Neural cell (in vitro differentiated cells): ENCODE data around the gene EFS. TPM values are rescaled to one million over a fixed set of nuclear protein-coding genes. Genes with fewer than 3 reads are reported as not detected.
A peak's percentile ranks its signal among the peaks of the same experiment; 100 is the strongest.

Source experiments
- H2AFZ ChIP-seq: fragments of 200-600, 300-800 bp; sonication (generic), shearing (Covaris generic); 2 replicates; pipeline ENCODE4 v1.6.0; 2014; ENCODE audit warnings: low read depth, mild to moderate bottlenecking, antibody characterized with exemption, low read length, moderate library complexity
- H3F3A ChIP-seq: fragments of 200-600 bp; shearing (Covaris generic); 2 replicates; pipeline ENCODE4 v1.6.1; 2016; ENCODE audit warnings: mild to moderate bottlenecking, moderate library complexity, mixed read lengths, antibody characterized with exemption, low read length; ENCODE audit not compliant: insufficient read depth, poor library complexity, severe bottlenecking
- H3K27ac ChIP-seq: fragments of 200-600, 300-800 bp; sonication (generic), shearing (Covaris generic); 2 replicates; pipeline ENCODE4 v1.5.1; 2014; ENCODE audit warnings: mild to moderate bottlenecking, low read length, moderate library complexity
- H3K27me3 ChIP-seq: fragments of 300-800, 200-600 bp; sonication (generic), shearing (Covaris generic); 2 replicates; pipeline ENCODE4 v1.6.0; 2014; ENCODE audit warnings: mild to moderate bottlenecking, low read depth, low read length, moderate library complexity; ENCODE audit not compliant: insufficient read depth
- H3K36me3 ChIP-seq: fragments of 300-800, 200-600 bp; sonication (generic), shearing (Covaris generic); 2 replicates; pipeline ENCODE4 v1.5.1; 2014; ENCODE audit warnings: mild to moderate bottlenecking, antibody characterized with exemption, low read length, moderate library complexity; ENCODE audit not compliant: insufficient read depth
- H3K4me2 ChIP-seq: fragments of 300-800, 200-600 bp; sonication (generic), shearing (Covaris generic); 2 replicates; pipeline ENCODE4 v1.6.0; 2014; ENCODE audit warnings: mild to moderate bottlenecking, low read length
- H3K4me3 ChIP-seq: fragments of 300-800, 200-600 bp; sonication (generic), shearing (Covaris generic); 2 replicates; pipeline ENCODE4 v1.5.1; 2014; ENCODE audit warnings: mild to moderate bottlenecking, low read length, moderate library complexity
- H3K79me2 ChIP-seq: fragments of 200-600 bp; shearing (Covaris generic); replicated peaks from 2 replicates; pipeline ENCODE4 v1.6.0; 2014; ENCODE audit warnings: mild to moderate bottlenecking, low read length, moderate library complexity; ENCODE audit not compliant: insufficient read depth
- H3K9ac ChIP-seq: fragments of 300-800, 200-600 bp; sonication (generic), shearing (Covaris generic); 2 replicates; pipeline ENCODE4 v1.6.1; 2016; ENCODE audit warnings: mild to moderate bottlenecking, low read length, mixed read lengths
- H3K9me2 ChIP-seq: fragments of 200-600 bp; shearing (Covaris generic); 2 replicates; pipeline ENCODE4 v1.6.1; 2016; ENCODE audit warnings: mild to moderate bottlenecking, low read length, mixed read lengths; ENCODE audit not compliant: insufficient read depth
- H3K9me3 ChIP-seq: fragments of 200-600, 300-800 bp; sonication (generic), shearing (Covaris generic); 2 replicates; pipeline ENCODE4 v1.6.1; 2016; ENCODE audit warnings: mild to moderate bottlenecking, mixed run types, low read length, moderate library complexity, mixed read lengths
- H4K20me1 ChIP-seq: fragments of 200-600 bp; shearing (Covaris generic); 2 replicates; pipeline ENCODE4 v1.6.1; 2016; ENCODE audit warnings: mild to moderate bottlenecking, mixed run types; ENCODE audit not compliant: insufficient read depth
- CTCF ChIP-seq: fragments of 450-650 bp; IDR thresholded peaks from 2 replicates; pipeline ENCODE4 v1.5.1; 2014; ENCODE audit warnings: antibody characterized with exemption, mild to moderate bottlenecking, moderate library complexity; ENCODE audit not compliant: poor library complexity, severe bottlenecking
- EP300 ChIP-seq: fragments of 450-650 bp; conservative IDR thresholded peaks from 2 replicates; pipeline ENCODE4 v1.6.1; 2014; ENCODE audit warnings: antibody characterized with exemption, mild to moderate bottlenecking, moderate library complexity; ENCODE audit not compliant: poor library complexity, severe bottlenecking
- EZH2 ChIP-seq: fragments of 200-600, 300-800 bp; shearing (Covaris generic), sonication (generic); IDR thresholded peaks from 2 replicates; pipeline ENCODE4 v1.6.1; 2014; ENCODE audit warnings: antibody characterized with exemption, low read length, borderline replicate concordance, mild to moderate bottlenecking; ENCODE audit not compliant: insufficient read depth, poor library complexity, severe bottlenecking
- MXI1 ChIP-seq: fragments of 450-650 bp; conservative IDR thresholded peaks from 2 replicates; pipeline ENCODE4 v1.6.1; 2014; ENCODE audit warnings: antibody characterized with exemption, mild to moderate bottlenecking; ENCODE audit not compliant: poor library complexity, severe bottlenecking
- POLR2AphosphoS5 ChIP-seq: IDR thresholded peaks from 2 replicates; pipeline ENCODE4 v1.6.1; 2012
- RAD21 ChIP-seq: fragments of 450-650 bp; conservative IDR thresholded peaks from 2 replicates; pipeline ENCODE4 v1.6.1; 2014; ENCODE audit warnings: antibody characterized with exemption, mild to moderate bottlenecking, moderate library complexity
- SMC3 ChIP-seq: fragments of 450-650 bp; conservative IDR thresholded peaks from 2 replicates; pipeline ENCODE4 v1.6.1; 2014; ENCODE audit warnings: antibody characterized with exemption, mild to moderate bottlenecking, moderate library complexity; ENCODE audit not compliant: poor library complexity
- TAF1 ChIP-seq: IDR thresholded peaks from 2 replicates; pipeline ENCODE4 v1.6.1; 2012; ENCODE audit warnings: low read depth
- polyA plus RNA-seq: library from polyadenylated mRNA; depleted of rRNA; stranded (reverse); fragments of >200 nt; gene quantifications from 2 replicates; pipeline ENCODE4 v1.2.3, GENCODE V29; 2014
- TF ChIP-seq, protein P1 (sequence below): IDR thresholded peaks from 2 replicates; pipeline ENCODE4 v1.6.1; 2012; ENCODE audit warnings: borderline replicate concordance

Gene EFS
- polyA plus RNA-seq, 1 donor from 2014 or later, result 0.48 TPM

DNA sequence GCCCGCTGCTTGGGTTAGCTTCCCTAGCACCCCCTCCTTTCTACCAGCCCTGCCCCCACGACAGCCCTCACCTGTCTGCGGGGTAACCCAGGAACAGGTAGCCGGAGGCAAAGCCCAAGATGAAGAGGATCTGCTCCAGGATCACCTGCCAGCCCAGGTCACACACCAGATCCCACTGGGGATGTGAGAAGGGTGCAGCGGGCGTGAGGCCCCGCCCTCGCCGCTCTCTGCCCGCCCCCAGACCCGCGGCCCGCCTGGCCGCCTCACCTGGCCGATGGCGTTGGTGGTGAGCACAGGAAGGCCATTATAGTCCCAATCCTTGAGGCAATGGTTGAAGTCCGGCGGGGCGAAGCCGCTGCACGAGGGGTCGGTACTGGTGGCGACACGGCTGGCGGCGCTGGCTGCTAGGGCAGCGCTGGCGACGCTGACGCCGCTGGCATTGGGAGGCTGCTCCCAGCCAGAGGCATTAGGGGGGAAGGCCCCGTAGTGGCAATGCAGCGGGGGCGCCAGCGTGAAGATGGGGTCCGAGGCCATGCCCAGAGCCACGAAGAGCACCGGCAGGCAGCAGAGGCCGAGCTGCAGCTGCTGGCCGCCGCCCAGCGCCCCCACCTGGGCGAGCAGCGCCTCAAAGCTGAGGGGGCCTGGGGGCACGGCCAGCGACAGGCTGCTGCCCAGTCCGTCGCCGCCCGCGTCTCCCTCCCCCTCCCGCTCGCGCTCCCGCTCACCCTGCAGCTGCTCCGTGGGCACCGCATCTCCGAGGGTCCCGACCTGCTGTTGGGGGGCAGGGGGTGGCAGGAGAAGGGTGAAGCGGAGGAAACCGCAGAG is 13.1 kb downstream of the EFS start:
- Histone ChIP-seq H3K27ac (peak overlapping the region; percentile 93), H3F3A (no peaks in the 10 kb centered on the region), H3K9me3 (no peaks in the 10 kb centered on the region), H3K9me2 (no peaks in the 10 kb centered on the region), H2AFZ (peak overlapping the region; percentile 71), H3K79me2 (no peaks in the 10 kb centered on the region), H3K4me3 (peak overlapping the region; percentile 99), H3K4me2 (peak overlapping the region; percentile 87), H4K20me1 (no peaks in the 10 kb centered on the region), H3K9ac (peak overlapping the region; percentile 97), H3K27me3 (no peaks in the 10 kb centered on the region), H3K36me3 (no peaks in the 10 kb centered on the region)
- peak; percentile 50 for TF ChIP-seq CTCF
- no peak for TF ChIP-seq TAF1

DNA sequence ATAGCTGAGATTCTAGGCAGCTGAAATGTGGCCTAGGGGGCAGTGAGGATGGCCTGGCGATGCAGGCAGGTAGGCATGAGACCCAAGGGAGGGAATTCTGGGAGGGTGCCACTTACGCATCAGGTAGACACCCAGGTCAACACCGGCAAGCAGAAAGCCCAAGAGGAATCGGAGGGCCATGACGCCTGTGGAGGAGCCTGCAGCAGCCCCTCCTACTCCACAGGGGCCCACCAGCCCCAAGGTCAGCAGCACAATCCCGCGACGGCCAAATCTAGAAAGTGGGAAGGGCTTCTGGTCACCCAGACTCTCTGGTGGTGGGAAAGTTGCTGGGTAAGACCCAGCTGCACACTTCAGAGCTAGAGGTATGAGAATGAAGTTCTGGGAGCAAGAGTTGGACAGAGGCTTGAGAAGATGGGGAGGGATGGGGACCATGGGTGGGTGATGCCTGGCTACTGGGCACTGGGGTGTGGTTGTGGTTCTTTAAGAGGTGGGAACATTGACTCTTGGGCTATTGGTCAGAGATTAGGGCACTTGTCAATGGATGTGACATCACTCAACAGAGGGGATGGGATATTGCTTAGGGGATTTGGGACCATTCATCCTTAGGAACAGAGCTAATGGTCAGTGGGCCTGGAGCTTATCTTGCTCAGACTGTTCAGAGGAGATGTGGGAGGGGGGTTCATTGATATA is 15.7 kb downstream of the EFS start:
- H4K20me1 ChIP-seq, result no peaks in the 10 kb centered on the region
- no peaks in the 10 kb centered on the region for H3K36me3 ChIP-seq
- no peaks in the 10 kb centered on the region for H3K79me2 ChIP-seq
- no peak overlapping the region for H3K4me3 ChIP-seq
- no peak overlapping the region for H3K9ac ChIP-seq
- TF ChIP-seq, protein P1, sequence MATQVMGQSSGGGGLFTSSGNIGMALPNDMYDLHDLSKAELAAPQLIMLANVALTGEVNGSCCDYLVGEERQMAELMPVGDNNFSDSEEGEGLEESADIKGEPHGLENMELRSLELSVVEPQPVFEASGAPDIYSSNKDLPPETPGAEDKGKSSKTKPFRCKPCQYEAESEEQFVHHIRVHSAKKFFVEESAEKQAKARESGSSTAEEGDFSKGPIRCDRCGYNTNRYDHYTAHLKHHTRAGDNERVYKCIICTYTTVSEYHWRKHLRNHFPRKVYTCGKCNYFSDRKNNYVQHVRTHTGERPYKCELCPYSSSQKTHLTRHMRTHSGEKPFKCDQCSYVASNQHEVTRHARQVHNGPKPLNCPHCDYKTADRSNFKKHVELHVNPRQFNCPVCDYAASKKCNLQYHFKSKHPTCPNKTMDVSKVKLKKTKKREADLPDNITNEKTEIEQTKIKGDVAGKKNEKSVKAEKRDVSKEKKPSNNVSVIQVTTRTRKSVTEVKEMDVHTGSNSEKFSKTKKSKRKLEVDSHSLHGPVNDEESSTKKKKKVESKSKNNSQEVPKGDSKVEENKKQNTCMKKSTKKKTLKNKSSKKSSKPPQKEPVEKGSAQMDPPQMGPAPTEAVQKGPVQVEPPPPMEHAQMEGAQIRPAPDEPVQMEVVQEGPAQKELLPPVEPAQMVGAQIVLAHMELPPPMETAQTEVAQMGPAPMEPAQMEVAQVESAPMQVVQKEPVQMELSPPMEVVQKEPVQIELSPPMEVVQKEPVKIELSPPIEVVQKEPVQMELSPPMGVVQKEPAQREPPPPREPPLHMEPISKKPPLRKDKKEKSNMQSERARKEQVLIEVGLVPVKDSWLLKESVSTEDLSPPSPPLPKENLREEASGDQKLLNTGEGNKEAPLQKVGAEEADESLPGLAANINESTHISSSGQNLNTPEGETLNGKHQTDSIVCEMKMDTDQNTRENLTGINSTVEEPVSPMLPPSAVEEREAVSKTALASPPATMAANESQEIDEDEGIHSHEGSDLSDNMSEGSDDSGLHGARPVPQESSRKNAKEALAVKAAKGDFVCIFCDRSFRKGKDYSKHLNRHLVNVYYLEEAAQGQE, result no peak
- TF ChIP-seq SMC3 (no peak), TAF1 (no peak), EZH2 (no peak), MXI1 (no peak), POLR2AphosphoS5 (no peak), RAD21 (no peak), EP300 (no peak), CTCF (no peak)
- no peak overlapping the region for H2AFZ ChIP-seq
- no peaks in the 10 kb centered on the region for H3F3A ChIP-seq
- no peaks in the 10 kb centered on the region for H3K27me3 ChIP-seq
- H3K27ac ChIP-seq, result no peak overlapping the region
- H3K9me3 ChIP-seq, result no peaks in the 10 kb centered on the region
- no peaks in the 10 kb centered on the region for H3K9me2 ChIP-seq
- H3K4me2 ChIP-seq, result no peak overlapping the region
